ENCODE measurements around the gene AZIN2.

DNA sequence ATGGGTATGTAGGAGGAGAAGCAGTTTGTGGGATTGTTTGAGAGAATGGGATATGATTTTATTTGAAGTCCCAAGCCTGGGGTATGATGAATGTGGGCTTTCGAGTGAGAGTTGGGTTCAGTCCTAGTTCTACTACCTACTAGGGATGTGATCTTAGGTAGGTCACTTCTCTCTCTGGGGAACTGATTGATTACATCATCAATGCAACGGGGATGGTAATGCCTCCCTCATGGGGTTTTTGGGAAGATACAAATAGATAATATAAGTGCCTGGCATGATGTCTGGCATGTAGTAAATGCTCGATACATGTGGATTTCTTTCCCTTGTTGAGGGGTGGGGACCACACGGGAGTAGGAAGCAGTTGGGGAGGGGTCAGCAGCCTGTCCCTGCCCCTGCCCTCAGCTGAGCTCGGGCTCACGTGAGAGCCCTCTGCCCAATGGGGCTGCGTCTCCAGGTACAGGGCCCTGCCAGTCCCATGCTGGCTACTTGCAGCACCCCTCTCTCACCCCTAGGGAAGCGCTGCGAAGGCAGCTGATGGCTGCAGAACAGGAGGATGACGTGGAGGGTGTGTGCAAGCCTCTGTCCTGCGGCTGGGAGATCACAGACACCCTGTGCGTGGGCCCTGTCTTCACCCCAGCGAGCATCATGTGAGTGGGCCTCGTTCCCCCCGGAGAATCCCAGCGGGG is 38.7 kb downstream of the AZIN2 start:
- no peak for TF ChIP-seq NPAS2 (CRISPR knock-in tag; IDR thresholded peaks at IDR 0.05; ENCODE audit: borderline replicate concordance)
- TF ChIP-seq, protein P1, sequence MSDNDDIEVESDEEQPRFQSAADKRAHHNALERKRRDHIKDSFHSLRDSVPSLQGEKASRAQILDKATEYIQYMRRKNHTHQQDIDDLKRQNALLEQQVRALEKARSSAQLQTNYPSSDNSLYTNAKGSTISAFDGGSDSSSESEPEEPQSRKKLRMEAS (IDR thresholded peaks at IDR 0.05): no peak
- TF ChIP-seq, protein P2, sequence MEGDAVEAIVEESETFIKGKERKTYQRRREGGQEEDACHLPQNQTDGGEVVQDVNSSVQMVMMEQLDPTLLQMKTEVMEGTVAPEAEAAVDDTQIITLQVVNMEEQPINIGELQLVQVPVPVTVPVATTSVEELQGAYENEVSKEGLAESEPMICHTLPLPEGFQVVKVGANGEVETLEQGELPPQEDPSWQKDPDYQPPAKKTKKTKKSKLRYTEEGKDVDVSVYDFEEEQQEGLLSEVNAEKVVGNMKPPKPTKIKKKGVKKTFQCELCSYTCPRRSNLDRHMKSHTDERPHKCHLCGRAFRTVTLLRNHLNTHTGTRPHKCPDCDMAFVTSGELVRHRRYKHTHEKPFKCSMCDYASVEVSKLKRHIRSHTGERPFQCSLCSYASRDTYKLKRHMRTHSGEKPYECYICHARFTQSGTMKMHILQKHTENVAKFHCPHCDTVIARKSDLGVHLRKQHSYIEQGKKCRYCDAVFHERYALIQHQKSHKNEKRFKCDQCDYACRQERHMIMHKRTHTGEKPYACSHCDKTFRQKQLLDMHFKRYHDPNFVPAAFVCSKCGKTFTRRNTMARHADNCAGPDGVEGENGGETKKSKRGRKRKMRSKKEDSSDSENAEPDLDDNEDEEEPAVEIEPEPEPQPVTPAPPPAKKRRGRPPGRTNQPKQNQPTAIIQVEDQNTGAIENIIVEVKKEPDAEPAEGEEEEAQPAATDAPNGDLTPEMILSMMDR (IDR thresholded peaks at IDR 0.05): no peak
- TF ChIP-seq, protein P3, sequence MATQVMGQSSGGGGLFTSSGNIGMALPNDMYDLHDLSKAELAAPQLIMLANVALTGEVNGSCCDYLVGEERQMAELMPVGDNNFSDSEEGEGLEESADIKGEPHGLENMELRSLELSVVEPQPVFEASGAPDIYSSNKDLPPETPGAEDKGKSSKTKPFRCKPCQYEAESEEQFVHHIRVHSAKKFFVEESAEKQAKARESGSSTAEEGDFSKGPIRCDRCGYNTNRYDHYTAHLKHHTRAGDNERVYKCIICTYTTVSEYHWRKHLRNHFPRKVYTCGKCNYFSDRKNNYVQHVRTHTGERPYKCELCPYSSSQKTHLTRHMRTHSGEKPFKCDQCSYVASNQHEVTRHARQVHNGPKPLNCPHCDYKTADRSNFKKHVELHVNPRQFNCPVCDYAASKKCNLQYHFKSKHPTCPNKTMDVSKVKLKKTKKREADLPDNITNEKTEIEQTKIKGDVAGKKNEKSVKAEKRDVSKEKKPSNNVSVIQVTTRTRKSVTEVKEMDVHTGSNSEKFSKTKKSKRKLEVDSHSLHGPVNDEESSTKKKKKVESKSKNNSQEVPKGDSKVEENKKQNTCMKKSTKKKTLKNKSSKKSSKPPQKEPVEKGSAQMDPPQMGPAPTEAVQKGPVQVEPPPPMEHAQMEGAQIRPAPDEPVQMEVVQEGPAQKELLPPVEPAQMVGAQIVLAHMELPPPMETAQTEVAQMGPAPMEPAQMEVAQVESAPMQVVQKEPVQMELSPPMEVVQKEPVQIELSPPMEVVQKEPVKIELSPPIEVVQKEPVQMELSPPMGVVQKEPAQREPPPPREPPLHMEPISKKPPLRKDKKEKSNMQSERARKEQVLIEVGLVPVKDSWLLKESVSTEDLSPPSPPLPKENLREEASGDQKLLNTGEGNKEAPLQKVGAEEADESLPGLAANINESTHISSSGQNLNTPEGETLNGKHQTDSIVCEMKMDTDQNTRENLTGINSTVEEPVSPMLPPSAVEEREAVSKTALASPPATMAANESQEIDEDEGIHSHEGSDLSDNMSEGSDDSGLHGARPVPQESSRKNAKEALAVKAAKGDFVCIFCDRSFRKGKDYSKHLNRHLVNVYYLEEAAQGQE (IDR thresholded peaks at IDR 0.05): no peak
